Transverse colon (tissue), 3 donors: ENCODE data around the gene LIMCH1.

Source experiments
- POLR2A ChIP-seq: fragments of 450-650 bp; IDR thresholded peaks from one replicate; pipeline ENCODE4 v1.6.1; 2016; ENCODE audit warnings: antibody characterized with exemption, mild to moderate bottlenecking, moderate library complexity
- TF ChIP-seq, protein P1 (sequence below), 5 experiments: fragments of 200-600 bp in 3 of 5; fragments of 450-650 bp in 2 of 5; sonication (generic) in 3 of 5; IDR thresholded peaks; 1 replicate in 2 of 5; 2 replicates in 3 of 5; pipeline ENCODE4 v1.5.1; 2016 to 2017; ENCODE audit warnings: antibody characterized with exemption in 5 of 5, inconsistent platforms in 3 of 5, mild to moderate bottlenecking in 2 of 5, moderate library complexity in 1 of 5

DNA sequence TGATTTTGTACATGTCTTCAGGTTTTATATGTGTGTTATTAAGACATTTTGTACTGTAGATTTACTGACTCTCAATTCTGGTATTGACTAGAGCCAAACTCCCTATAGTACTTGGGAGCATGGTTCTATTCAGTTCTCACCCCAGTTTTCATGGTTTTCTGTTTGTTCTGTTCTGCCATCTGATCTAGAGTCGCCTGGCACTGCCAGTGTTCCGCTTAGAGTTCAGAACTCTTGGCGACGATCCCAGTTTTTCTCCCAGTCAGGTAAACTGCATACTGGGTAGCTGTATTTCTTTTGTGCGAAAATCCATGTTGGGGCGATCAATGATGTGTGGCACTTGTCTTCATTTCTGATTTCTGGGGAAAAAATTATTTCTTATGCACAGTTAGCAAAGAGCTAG lies 132.6 kb downstream of the LIMCH1 start:
- TF ChIP-seq, protein P1, sequence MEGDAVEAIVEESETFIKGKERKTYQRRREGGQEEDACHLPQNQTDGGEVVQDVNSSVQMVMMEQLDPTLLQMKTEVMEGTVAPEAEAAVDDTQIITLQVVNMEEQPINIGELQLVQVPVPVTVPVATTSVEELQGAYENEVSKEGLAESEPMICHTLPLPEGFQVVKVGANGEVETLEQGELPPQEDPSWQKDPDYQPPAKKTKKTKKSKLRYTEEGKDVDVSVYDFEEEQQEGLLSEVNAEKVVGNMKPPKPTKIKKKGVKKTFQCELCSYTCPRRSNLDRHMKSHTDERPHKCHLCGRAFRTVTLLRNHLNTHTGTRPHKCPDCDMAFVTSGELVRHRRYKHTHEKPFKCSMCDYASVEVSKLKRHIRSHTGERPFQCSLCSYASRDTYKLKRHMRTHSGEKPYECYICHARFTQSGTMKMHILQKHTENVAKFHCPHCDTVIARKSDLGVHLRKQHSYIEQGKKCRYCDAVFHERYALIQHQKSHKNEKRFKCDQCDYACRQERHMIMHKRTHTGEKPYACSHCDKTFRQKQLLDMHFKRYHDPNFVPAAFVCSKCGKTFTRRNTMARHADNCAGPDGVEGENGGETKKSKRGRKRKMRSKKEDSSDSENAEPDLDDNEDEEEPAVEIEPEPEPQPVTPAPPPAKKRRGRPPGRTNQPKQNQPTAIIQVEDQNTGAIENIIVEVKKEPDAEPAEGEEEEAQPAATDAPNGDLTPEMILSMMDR (IDR thresholded peaks at IDR 0.05): no peak
- no peak for TF ChIP-seq POLR2A
